ENCODE data around the gene SMIM44. TPM values are rescaled to one million over a fixed set of nuclear protein-coding genes. Genes with fewer than 3 reads are reported as not detected.
A peak's percentile ranks its signal among the peaks of the same experiment; 100 is the strongest.
"Not testable (repeated sequence)": the region's sequence is repeated elsewhere in the genome, so short reads cannot be mapped to it uniquely, and the experiment has no call there.

The SMIM44 gene
- total RNA-seq, 4 donors from 2014 or later: not detected

GRCh38 chr19:3454656-3455392 is 28.4 kb downstream of the SMIM44 start:
- TF ChIP-seq, protein P1, sequence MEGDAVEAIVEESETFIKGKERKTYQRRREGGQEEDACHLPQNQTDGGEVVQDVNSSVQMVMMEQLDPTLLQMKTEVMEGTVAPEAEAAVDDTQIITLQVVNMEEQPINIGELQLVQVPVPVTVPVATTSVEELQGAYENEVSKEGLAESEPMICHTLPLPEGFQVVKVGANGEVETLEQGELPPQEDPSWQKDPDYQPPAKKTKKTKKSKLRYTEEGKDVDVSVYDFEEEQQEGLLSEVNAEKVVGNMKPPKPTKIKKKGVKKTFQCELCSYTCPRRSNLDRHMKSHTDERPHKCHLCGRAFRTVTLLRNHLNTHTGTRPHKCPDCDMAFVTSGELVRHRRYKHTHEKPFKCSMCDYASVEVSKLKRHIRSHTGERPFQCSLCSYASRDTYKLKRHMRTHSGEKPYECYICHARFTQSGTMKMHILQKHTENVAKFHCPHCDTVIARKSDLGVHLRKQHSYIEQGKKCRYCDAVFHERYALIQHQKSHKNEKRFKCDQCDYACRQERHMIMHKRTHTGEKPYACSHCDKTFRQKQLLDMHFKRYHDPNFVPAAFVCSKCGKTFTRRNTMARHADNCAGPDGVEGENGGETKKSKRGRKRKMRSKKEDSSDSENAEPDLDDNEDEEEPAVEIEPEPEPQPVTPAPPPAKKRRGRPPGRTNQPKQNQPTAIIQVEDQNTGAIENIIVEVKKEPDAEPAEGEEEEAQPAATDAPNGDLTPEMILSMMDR (IDR thresholded peaks at IDR 0.05): no peak
- no peak for TF ChIP-seq POLR2A (IDR thresholded peaks at IDR 0.05)
- no peak for DNase-seq (ENCODE audit: low spot score in 2 of 2)
- WGBS, 2 donors: 95 to 97% methylated on average over 15 of the region's 15 CpGs
- no peak overlapping the region for H3K4me3 ChIP-seq (ENCODE audit: low read depth, poor library complexity, severe bottlenecking)
- intact Hi-C loops (cut with DNase I; ENCODE audit: low total_unique reads): no loop called here

- TF ChIP-seq POLR2A (IDR thresholded peaks at IDR 0.05): no peak
- TF ChIP-seq, protein P1 (IDR thresholded peaks at IDR 0.05): no peak
- intact Hi-C loops (cut with DNase I; ENCODE audit: low total_unique reads): no loop called here
- 86 to 87% methylated on average over 22 to 23 of the region's 25 CpGs for WGBS, 2 donors
- no peak for DNase-seq (ENCODE audit: low spot score in 2 of 2)
- no peak overlapping the region for H3K4me3 ChIP-seq (ENCODE audit: low read depth, poor library complexity, severe bottlenecking)
Measured at GRCh38 chr19:3453840-3454239, 29.4 kb downstream of the SMIM44 start.

DNA sequence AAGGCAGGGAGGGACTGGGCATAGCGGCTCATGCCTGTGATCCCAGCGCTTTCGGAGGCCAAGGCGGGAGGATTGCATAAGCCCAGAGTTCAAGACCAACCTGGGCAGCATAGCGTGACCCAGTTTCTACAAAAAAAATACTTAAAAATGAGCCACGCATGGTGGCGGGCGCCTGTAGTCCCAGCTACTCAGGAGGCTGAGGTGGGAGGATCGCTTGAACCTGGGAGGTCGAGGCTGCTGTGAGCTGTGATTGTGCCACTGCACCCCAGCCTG is 30.4 kb downstream of the SMIM44 start:
- intact Hi-C loops (cut with DNase I; ENCODE audit: low total_unique reads); H3K4me3 ChIP-seq (ENCODE audit: low read depth, poor library complexity, severe bottlenecking); DNase-seq (ENCODE audit: low spot score in 2 of 2): not testable (repeated sequence)
- 98% methylated on average over 10 of the region's 10 CpGs for WGBS, 2 donors

DNA sequence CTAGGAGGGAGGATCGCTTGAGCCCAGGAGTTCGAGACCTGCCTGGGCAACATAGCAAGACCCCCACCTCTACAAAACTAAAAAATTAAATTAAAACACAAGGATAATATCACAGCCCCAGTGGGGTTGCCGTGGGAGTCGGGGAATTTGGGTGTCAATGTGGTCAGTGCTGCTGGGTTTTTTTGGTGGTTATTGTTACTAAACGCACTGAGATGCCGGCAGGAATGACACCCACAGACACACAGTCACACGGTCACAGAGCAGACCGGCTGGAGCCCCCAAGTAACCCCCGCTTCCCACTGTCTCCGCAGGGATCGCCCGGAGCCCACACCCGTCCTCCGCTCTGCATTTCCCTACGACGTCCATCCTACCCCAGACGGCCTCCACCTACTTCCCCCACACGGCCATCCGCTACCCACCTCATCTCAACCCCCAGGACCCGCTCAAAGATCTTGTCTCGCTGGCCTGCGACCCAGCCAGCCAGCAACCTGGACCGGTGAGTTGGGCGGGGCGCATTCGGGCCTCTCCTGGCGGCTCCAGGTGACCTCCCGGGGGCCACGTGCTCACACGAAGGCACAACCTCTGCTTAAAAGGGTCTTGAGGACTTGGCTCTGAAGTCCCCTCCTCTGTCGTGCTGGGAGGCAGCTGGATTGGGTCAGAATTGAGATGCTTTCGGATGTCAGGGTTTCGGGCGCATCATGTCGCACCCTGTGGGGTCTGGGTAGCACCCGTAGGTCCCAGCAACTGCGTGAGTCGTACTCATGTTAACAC is 30.9 kb downstream of the SMIM44 start:
- WGBS, 2 donors: 90 to 92% methylated on average over 38 of the region's 38 CpGs
- TF ChIP-seq, protein P1 (IDR thresholded peaks at IDR 0.05): no peak
- TF ChIP-seq POLR2A (IDR thresholded peaks at IDR 0.05): no peak
- H3K4me3 ChIP-seq (ENCODE audit: low read depth, poor library complexity, severe bottlenecking): no peak overlapping the region
- intact Hi-C loops (cut with DNase I; ENCODE audit: low total_unique reads): no loop called here
- no peak for DNase-seq (ENCODE audit: low spot score in 2 of 2)

GRCh38 chr19:3451451-3451866 is 31.8 kb downstream of the SMIM44 start:
- intact Hi-C loops (cut with DNase I; ENCODE audit: low total_unique reads): no loop called here
- DNase-seq (ENCODE audit: low spot score in 2 of 2): no peak
- TF ChIP-seq, protein P1 (IDR thresholded peaks at IDR 0.05): no peak
- no peak for TF ChIP-seq POLR2A (IDR thresholded peaks at IDR 0.05)
- H3K4me3 ChIP-seq (ENCODE audit: low read depth, poor library complexity, severe bottlenecking): no peak overlapping the region
- 83 to 88% methylated on average over 10 of the region's 10 CpGs for WGBS, 2 donors

GRCh38 chr19:3450796-3451411 is 32.3 kb downstream of the SMIM44 start:
- no peak overlapping the region for H3K4me3 ChIP-seq (ENCODE audit: low read depth, poor library complexity, severe bottlenecking)
- TF ChIP-seq, protein P1 (IDR thresholded peaks at IDR 0.05): no peak
- TF ChIP-seq POLR2A (IDR thresholded peaks at IDR 0.05): no peak
- 31 to 34% methylated on average over 12 of the region's 12 CpGs for WGBS, 2 donors
- intact Hi-C loops (cut with DNase I; ENCODE audit: low total_unique reads): no loop called here
- DNase-seq (ENCODE audit: low spot score in 2 of 2): peak; percentile 66 to 92
